ENCODE data around the gene LRRC15. TPM values are rescaled to one million over a fixed set of nuclear protein-coding genes. Genes with fewer than 3 reads are reported as not detected.
A peak's percentile ranks its signal among the peaks of the same experiment; 100 is the strongest.

The LRRC15 gene
- total RNA-seq, 1 experiment from 2014 or later = 0.36 TPM

- H3K79me2 ChIP-seq (ENCODE audit: low read length) = no peaks in the 10 kb centered on the region
- H2AFZ ChIP-seq (ENCODE audit: low read length) = no peak overlapping the region
- no peaks in the 10 kb centered on the region for H3K27me3 ChIP-seq (ENCODE audit: low read length)
- H3K4me2 ChIP-seq (ENCODE audit: low read length) = no peak overlapping the region
- DNase-seq (no peak), ATAC-seq (no peak)
- no peaks in the 10 kb centered on the region for H3K9me3 ChIP-seq (ENCODE audit: low read length)
- ChIA-PET CTCF (no interaction called here), POLR2A (ENCODE audit: unreplicated experiment) (no interaction called here)
- no peaks in the 10 kb centered on the region for H3F3A ChIP-seq (ENCODE audit: low read length, unreplicated experiment)
- intact Hi-C loops (cut with micrococcal nuclease) = no loop called here
- no peaks in the 10 kb centered on the region for H3K36me3 ChIP-seq (ENCODE audit: low read depth, low read length)
- H3K9ac ChIP-seq (ENCODE audit: low read length) = no peak overlapping the region
- BruUV-seq (replicated peaks) = no TSS peak
- no peak overlapping the region for H3K27ac ChIP-seq (ENCODE audit: low read length)
- H3K4me3 ChIP-seq (ENCODE audit: low read length) = no peak overlapping the region
- no peaks in the 10 kb centered on the region for H3K9me2 ChIP-seq (replicated peaks; ENCODE audit: low read length)
- TF ChIP-seq EZH2phosphoT487 (IDR thresholded peaks at IDR 0.05; ENCODE audit: borderline replicate concordance, low read length) (no peak), EZH2 (IDR thresholded peaks at IDR 0.05; ENCODE audit: low read length, unreplicated experiment) (no peak), CTCF (conservative IDR thresholded peaks at IDR 0.05; ENCODE audit: low read depth, low read length) (no peak)
- H3K4me1 ChIP-seq (ENCODE audit: insufficient read depth, low read length) = 0 out of 2 replicates have a peak, but pooled peaks cover 3% of the 10 kb centered on the region
- no peaks in the 10 kb centered on the region for H4K20me1 ChIP-seq (ENCODE audit: low read length)
Measured at GRCh38 chr3:194377708-194378107, 8.2 kb upstream of the LRRC15 start.

GRCh38 chr3:194376241-194376560, 6.7 kb upstream of the LRRC15 start:
- no peak overlapping the region for H2AFZ ChIP-seq (ENCODE audit: low read length)
- H3K27me3 ChIP-seq (ENCODE audit: low read length) = no peaks in the 10 kb centered on the region
- CTCF ChIA-PET = no interaction called here
- H3K9ac ChIP-seq (ENCODE audit: low read length) = no peak overlapping the region
- no peaks in the 10 kb centered on the region for H3K79me2 ChIP-seq (ENCODE audit: low read length)
- DNase-seq (no peak), ATAC-seq (no peak)
- H4K20me1 ChIP-seq (ENCODE audit: low read length) = no peaks in the 10 kb centered on the region
- intact Hi-C loops (cut with micrococcal nuclease) = no loop called here
- no peak overlapping the region for H3K27ac ChIP-seq (ENCODE audit: low read length)
- no peaks in the 10 kb centered on the region for H3K9me2 ChIP-seq (replicated peaks; ENCODE audit: low read length)
- no peak overlapping the region for H3K4me2 ChIP-seq (ENCODE audit: low read length)
- no TSS peak for BruUV-seq (replicated peaks)
- H3K4me3 ChIP-seq (ENCODE audit: low read length) = no peak overlapping the region
- H3F3A ChIP-seq (ENCODE audit: low read length, unreplicated experiment) = no peaks in the 10 kb centered on the region
- H3K36me3 ChIP-seq (ENCODE audit: low read depth, low read length) = no peaks in the 10 kb centered on the region
- TF ChIP-seq EZH2 (IDR thresholded peaks at IDR 0.05; ENCODE audit: low read length, unreplicated experiment) (no peak), EZH2phosphoT487 (IDR thresholded peaks at IDR 0.05; ENCODE audit: borderline replicate concordance, low read length) (no peak), CTCF (conservative IDR thresholded peaks at IDR 0.05; ENCODE audit: low read depth, low read length) (no peak)
- 0 out of 2 replicates have a peak, but pooled peaks cover 3% of the 10 kb centered on the region for H3K4me1 ChIP-seq (ENCODE audit: insufficient read depth, low read length)
- H3K9me3 ChIP-seq (ENCODE audit: low read length) = no peaks in the 10 kb centered on the region
- POLR2A ChIA-PET (ENCODE audit: unreplicated experiment) = no interaction called here

- Histone ChIP-seq H3K27me3 (ENCODE audit: low read length) (no peaks in the 10 kb centered on the region), H3F3A (ENCODE audit: low read length, unreplicated experiment) (no peaks in the 10 kb centered on the region), H3K27ac (ENCODE audit: low read length) (no peak overlapping the region), H3K36me3 (ENCODE audit: low read depth, low read length) (no peaks in the 10 kb centered on the region), H3K4me2 (ENCODE audit: low read length) (peak overlapping the region; percentile 78), H3K9me2 (replicated peaks; ENCODE audit: low read length) (no peaks in the 10 kb centered on the region), H3K9ac (ENCODE audit: low read length) (no peak overlapping the region), H3K4me3 (ENCODE audit: low read length) (peak overlapping the region; percentile 54), H2AFZ (ENCODE audit: low read length) (peak overlapping the region; percentile 72), H4K20me1 (ENCODE audit: low read length) (no peaks in the 10 kb centered on the region), H3K4me1 (ENCODE audit: insufficient read depth, low read length) (0 out of 2 replicates have a peak, but pooled peaks cover 3% of the 10 kb centered on the region), H3K9me3 (ENCODE audit: low read length) (no peaks in the 10 kb centered on the region), H3K79me2 (ENCODE audit: low read length) (no peaks in the 10 kb centered on the region)
- CTCF ChIA-PET = no interaction called here
- ATAC-seq (peak; percentile 65), DNase-seq (peak; percentile 10)
- POLR2A ChIA-PET (ENCODE audit: unreplicated experiment) = no interaction called here
- BruUV-seq (replicated peaks) = no TSS peak
- TF ChIP-seq CTCF (conservative IDR thresholded peaks at IDR 0.05; ENCODE audit: low read depth, low read length) (no peak), EZH2 (IDR thresholded peaks at IDR 0.05; ENCODE audit: low read length, unreplicated experiment) (no peak), EZH2phosphoT487 (IDR thresholded peaks at IDR 0.05; ENCODE audit: borderline replicate concordance, low read length) (no peak)
- intact Hi-C loops (cut with micrococcal nuclease) = no loop called here
Measured at GRCh38 chr3:194375473-194376240, 6.1 kb upstream of the LRRC15 start.

All from PC-3 (cell line).